HG03571 (cell line): ENCODE data around the gene MTAP.
"Not testable (repeated sequence)": the region's sequence is repeated elsewhere in the genome, so short reads cannot be mapped to it uniquely, and the experiment has no call there.

Experiments used
- ATAC-seq: cut with Tn5 transposase; IDR thresholded peaks from one replicate; pipeline ENCODE4 v1.9.1; 2021; ENCODE audit not compliant: unreplicated experiment

MTAP gene

GRCh38 chr9:21906881-21907280 lies 104.4 kb downstream of the MTAP start:
- ATAC-seq: no peak

DNA sequence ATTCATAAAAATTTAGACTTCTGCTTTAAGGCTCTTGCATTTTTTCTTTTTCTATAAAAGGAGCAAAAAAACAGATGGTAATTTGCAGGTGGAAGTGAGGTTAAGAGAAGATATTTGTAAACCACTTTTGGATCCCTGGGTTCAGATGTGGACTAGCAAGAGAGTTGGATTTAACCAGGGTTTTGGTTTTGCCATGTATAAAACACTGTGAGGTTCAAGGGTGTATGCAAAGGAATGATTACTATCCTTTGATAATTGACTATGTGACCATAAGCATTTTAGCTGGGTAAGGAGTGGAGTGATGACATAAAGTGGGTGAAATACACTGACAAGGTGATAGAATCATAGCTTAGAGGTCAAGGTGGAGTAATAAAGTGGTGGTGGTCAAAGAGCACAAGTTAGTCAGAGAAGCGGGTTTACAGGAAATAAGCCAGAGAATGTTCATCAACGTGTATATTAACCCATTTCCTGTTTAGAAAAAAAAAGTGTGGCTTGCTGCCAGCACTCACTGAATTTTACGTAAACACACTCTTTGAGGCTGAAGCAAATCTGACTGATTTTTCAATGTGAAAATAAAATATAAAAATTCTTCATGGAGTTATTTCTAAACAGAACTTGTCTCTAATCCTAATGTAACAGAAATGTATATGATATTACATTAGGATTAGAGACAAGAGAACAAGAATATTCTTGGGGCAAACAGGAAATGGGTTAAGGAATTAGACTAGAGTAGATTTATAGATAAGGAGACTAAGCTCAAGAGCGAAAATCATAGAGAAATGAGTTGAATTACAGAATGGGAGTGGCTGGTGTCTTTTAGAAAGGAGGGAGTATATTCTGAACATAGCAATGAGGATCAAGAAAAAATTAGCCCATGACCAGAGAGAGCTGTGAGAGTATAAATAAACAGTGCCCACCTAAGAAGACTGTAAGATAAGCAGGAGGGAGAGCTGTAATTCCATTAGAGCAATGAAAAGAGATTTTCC lies 117.2 kb downstream of the MTAP start:
- peak; percentile 87 for ATAC-seq

- ATAC-seq: no peak
Observed at GRCh38 chr9:21923694-21924093, 121.3 kb downstream of the MTAP start.

DNA sequence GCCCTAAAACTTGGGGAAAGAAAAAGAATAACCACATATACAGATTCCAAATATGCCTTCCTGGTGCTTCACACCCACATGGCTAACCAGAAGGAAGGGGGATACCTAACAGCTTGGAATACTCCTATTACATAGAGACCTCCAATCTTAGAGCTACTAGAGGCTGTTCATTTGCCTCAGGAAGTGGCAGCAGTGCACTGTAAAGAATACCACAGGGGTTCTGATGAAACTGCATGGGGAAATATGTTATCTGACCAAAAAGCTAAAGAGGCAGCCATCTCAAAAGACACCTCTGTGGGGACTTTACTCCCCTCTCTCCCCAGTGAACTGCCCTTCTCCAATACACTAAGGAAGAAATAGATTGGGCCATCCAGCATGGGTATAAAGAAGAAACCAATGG lies 125.3 kb downstream of the MTAP start:
- ATAC-seq: no peak

DNA sequence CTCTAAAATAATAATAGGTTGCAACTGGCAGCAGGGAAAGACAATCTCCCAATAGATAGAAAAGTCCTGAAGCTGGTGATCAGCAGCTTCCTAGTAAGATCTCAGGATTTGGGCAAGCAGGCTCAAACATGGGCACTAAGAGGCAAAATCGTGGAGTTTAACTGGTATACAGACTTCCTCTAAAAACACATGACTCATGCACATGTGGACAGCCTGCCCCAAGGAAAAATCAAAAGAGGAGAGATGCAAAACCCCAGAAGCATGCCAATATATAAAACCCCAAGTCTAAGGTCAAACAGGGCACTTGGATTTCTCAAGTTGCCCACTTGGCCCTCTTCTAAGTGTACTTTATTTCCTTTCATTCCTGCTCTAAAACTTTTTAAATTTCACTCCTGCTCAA lies 129.0 kb downstream of the MTAP start:
- ATAC-seq: no peak

DNA sequence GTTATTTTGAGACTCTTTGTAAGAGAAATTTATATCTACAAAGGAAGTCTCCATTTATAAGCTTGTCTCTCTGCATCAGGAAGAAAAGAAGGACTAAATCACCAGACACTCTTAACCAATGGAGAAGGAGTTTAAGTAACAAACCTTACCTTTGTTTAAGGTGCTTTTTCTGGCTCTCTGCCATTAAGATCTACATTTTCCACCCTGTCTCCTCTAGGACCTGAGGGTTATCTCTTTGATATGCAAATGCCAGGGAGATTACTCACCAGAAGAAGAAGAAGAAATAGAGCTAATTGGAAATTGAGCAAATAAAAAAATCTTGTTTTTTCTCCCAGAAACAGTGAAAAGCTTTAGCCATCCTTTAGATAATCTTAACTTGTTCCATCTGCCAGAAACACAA lies 130.8 kb downstream of the MTAP start:
- ATAC-seq: no peak

DNA sequence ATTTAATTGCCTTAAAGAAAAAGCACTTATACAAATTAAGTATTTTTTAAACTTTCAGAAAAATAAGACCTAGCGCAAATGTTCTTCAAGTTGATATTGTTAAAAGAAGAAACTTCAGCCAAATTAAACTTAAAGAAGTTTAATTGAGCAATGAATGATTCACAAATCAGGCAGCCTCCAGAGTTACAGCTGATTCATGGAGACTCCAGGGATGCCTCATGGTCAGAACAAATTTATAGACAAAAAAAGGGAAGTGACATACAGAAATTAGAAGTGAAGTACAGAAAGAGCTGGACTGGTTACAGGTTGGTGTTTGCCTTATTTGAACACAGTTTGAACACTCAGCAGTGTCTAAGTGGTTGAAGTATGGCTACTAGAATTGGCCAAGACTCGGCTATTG lies 131.4 kb downstream of the MTAP start:
- no peak for ATAC-seq

GRCh38 chr9:21935631-21936030 lies 133.2 kb downstream of the MTAP start:
- no peak for ATAC-seq

- ATAC-seq: no peak
Observed at GRCh38 chr9:21936161-21936560, 133.7 kb downstream of the MTAP start.

DNA sequence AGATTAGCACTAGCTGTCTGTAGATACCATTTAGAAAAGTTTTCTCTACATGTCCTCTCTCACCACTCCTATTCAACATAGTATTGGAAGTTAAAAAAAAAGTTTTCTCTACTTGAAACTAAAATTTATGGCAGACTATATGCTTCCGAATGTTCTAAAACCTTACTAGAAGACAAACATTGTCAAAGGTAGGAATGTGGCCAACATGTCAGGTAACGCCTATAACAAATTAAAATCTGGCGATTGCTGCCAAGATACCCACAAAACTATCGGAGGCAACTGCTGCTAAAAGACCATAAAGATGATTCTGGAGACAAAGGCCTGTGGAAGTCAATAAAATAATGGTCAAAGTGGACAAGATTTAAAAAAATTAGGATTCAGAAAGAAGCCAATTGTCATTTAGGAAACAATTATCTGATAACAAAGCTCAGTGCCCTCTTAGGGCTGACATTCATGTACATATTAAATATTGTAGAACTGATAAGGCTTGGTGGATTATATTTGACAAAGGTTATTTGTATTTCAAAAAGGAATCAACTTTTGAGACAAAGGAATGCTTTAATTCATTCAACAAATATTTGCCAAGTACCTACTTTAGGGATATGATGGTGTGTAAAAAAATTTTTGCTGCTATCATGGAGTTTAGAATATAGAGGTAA lies 139.0 kb downstream of the MTAP start:
- ATAC-seq: no peak

DNA sequence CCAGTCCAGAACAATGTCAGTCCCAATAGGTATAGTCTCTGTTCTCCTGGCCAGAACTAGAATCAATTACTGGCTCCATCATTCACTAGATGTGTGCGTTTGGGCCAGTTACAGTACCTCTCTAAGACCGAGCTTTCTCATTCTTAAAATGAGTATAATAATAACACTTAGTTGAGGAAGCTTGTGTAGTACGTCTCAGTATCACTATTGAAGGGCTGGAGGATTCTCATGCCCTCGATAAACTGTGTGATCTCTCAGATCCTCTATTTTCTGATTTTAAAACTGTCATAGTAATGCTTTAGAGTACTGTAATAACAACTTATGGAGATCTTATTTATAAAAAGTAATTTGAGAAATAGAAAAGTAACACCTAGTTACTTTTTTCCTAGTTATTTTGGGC lies 141.0 kb downstream of the MTAP start:
- no peak for ATAC-seq

- ATAC-seq: no peak
Observed at GRCh38 chr9:21945606-21946005, 143.2 kb downstream of the MTAP start.

- ATAC-seq: no peak
Observed at GRCh38 chr9:21958833-21959232, 156.4 kb downstream of the MTAP start.

GRCh38 chr9:21959268-21959667 lies 156.8 kb downstream of the MTAP start:
- ATAC-seq: not testable (repeated sequence)

DNA sequence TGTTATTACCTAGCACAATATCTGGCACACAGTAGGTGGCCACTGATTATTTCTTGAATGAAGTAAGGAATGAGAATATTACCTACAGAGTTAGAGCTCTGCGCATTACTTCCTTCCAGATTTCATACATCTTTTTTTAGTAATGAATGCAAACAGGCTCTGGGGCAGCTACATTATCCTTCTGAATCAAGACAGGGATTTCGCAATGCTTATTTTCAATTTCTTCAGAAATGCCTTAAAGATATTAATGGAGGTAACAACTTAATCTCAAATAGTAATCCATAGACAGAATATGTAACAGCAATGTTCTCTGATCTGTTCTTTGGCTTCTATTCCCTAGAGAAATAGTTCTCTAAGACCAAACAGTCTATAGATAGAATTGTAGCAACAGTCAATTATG lies 159.1 kb downstream of the MTAP start:
- no peak for ATAC-seq

- ATAC-seq: peak; percentile 50
Observed at GRCh38 chr9:21964925-21965385, 162.5 kb downstream of the MTAP start.

- peak; percentile 83 for ATAC-seq
Observed at GRCh38 chr9:21965401-21965951, 163.0 kb downstream of the MTAP start.

GRCh38 chr9:21966140-21966851 lies 163.9 kb downstream of the MTAP start:
- ATAC-seq: no peak

GRCh38 chr9:21967169-21967568 lies 164.7 kb downstream of the MTAP start:
- ATAC-seq: no peak

- ATAC-seq: no peak
Observed at GRCh38 chr9:21967702-21968101, 165.3 kb downstream of the MTAP start.

GRCh38 chr9:21968331-21969010 lies 166.0 kb downstream of the MTAP start:
- ATAC-seq: no peak
